Colonic mucosa (tissue), 4 donors: ENCODE results near the gene TCTN3. TPM values are rescaled to one million over a fixed set of nuclear protein-coding genes. Genes with fewer than 3 reads are reported as not detected.

Experiments used
- DNase-seq: peaks from one replicate; pipeline ENCODE4 v3.0.0-alpha.2; 2020
- H3K27ac ChIP-seq: fragments of 200-600 bp; one replicate; pipeline ENCODE4 v1.8.0; 2021
- H3K27me3 ChIP-seq: fragments of 200-600 bp; one replicate; pipeline ENCODE4 v1.8.0; 2021
- H3K36me3 ChIP-seq: fragments of 200-600 bp; one replicate; pipeline ENCODE4 v1.8.0; 2021
- H3K4me1 ChIP-seq: fragments of 200-600 bp; one replicate; pipeline ENCODE4 v1.8.0; 2021; ENCODE audit warnings: mild to moderate bottlenecking
- H3K4me3 ChIP-seq: fragments of 200-600 bp; one replicate; pipeline ENCODE4 v1.8.0; 2021
- H3K9ac ChIP-seq, 2 donors: one replicate each; pipeline ENCODE4 v1.7.0; 2013; ENCODE audit warnings: control low read depth in 2 of 2, low read depth in 2 of 2, low read length in 2 of 2
- H3K9me3 ChIP-seq: fragments of 200-600 bp; one replicate; pipeline ENCODE4 v1.8.0; 2021
- intact Hi-C: fragments of 100-400 bp; cut with DNase I; formaldehyde crosslinking; loops from one replicate; pipeline ENCODE4 v1.14.1; 2022
- total RNA-seq, 2 donors: library from RNA; stranded (reverse); fragmentation: NEBNext Ultra II Directional in 1 of 2; extraction: Animal tissue kit (Norgen Biotek cat#: 25700) in 1 of 2; gene quantifications; one replicate each; pipeline ENCODE4 v1.2.1, GENCODE V29; 2021
- TF ChIP-seq, protein P1 (sequence below): fragments of 200-600 bp; IDR thresholded peaks from one replicate; pipeline ENCODE4 v1.8.0; 2022; ENCODE audit warnings: antibody characterized with exemption, mild to moderate bottlenecking
- donor health status: healthy.
- donor health status: DM: no; HTN: no; CAD: no.
- donor health status: DM: no; HTN: no; CAD: no.

Gene TCTN3
- total RNA-seq, 2 donors from 2014 or later = 32.0 to 40.7 TPM

DNA sequence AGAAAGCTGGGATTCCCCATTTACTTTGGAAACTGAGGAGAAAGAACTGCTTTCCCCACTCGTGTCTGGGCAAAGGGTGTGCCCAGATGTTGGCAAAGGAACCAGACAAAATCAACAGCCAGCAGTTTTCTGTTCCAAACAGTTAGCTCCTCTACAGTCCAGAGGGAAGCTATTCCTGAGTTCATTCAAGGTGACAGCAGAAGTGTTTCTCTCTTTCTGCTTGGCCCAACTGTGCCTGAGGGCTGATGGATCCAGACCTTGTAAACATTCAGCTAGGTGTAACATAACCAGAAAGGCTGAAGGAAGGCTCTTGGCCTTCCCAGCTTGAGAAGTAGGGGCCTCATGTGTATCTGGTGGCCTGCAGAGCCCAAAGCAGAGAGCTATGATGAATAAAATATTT, 30.2 kb downstream of the TCTN3 start:
- H3K4me3 ChIP-seq = no peak overlapping the region
- H3K9me3 ChIP-seq = no peaks in the 10 kb centered on the region
- TF ChIP-seq, protein P1, sequence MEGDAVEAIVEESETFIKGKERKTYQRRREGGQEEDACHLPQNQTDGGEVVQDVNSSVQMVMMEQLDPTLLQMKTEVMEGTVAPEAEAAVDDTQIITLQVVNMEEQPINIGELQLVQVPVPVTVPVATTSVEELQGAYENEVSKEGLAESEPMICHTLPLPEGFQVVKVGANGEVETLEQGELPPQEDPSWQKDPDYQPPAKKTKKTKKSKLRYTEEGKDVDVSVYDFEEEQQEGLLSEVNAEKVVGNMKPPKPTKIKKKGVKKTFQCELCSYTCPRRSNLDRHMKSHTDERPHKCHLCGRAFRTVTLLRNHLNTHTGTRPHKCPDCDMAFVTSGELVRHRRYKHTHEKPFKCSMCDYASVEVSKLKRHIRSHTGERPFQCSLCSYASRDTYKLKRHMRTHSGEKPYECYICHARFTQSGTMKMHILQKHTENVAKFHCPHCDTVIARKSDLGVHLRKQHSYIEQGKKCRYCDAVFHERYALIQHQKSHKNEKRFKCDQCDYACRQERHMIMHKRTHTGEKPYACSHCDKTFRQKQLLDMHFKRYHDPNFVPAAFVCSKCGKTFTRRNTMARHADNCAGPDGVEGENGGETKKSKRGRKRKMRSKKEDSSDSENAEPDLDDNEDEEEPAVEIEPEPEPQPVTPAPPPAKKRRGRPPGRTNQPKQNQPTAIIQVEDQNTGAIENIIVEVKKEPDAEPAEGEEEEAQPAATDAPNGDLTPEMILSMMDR = no peak
- intact Hi-C loops = no loop called here
- H3K27ac ChIP-seq = no peak overlapping the region
- H3K9ac ChIP-seq = no peak overlapping the region
- DNase-seq = no peak
- H3K4me1 ChIP-seq = no peaks in the 10 kb centered on the region
- no peaks in the 10 kb centered on the region for H3K27me3 ChIP-seq
- no peaks in the 10 kb centered on the region for H3K36me3 ChIP-seq

DNA sequence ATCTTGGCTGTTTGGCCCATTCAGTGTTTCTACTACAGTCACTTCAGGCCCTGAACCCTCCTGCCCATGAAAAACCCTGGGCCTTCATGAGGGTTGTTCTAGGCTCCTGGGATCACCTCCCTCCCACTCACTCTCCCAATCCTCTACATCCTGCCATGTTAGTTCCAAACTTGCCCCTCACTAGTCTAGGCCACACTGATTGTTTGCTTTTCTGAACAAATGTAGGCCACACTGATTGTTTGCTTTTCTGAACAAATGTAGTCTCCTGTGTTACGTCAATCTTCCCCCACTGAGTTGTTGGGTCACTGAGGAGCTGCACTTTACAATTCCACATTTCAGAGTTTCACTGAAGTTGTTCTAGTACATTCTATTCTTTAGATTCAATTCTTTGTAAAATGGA, 31.9 kb downstream of the TCTN3 start:
- Histone ChIP-seq H3K4me1 (no peaks in the 10 kb centered on the region), H3K9ac (no peak overlapping the region), H3K27me3 (no peaks in the 10 kb centered on the region), H3K27ac (no peak overlapping the region), H3K9me3 (no peaks in the 10 kb centered on the region), H3K36me3 (no peaks in the 10 kb centered on the region), H3K4me3 (no peak overlapping the region)
- TF ChIP-seq, protein P1 = no peak
- DNase-seq = no peak
- intact Hi-C loops = no loop called here

DNA sequence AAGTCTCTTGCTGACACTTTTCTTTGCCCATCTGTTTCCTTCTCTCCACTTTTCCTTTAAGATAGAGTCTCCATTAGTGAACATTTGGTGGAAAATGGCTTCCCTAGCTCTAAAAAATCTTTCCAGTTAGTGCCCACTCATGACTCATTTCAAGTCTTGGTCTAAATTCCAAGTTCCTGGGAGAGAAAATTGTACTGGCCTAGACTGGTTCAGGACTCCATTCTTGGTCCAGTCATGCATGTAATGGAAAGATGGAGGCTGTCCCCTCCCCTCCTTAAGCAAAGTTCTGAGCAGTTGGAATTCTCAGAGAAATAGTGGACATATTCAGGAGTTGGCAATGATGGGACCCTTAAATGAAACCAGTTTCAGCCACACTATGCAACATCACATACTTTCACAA, 33.4 kb downstream of the TCTN3 start:
- Histone ChIP-seq H3K36me3 (no peaks in the 10 kb centered on the region), H3K9me3 (no peaks in the 10 kb centered on the region), H3K4me1 (no peaks in the 10 kb centered on the region), H3K27ac (no peak overlapping the region), H3K4me3 (no peak overlapping the region), H3K9ac (no peak overlapping the region), H3K27me3 (no peaks in the 10 kb centered on the region)
- TF ChIP-seq, protein P1 = no peak
- no peak for DNase-seq
- intact Hi-C loops = no loop called here

DNA sequence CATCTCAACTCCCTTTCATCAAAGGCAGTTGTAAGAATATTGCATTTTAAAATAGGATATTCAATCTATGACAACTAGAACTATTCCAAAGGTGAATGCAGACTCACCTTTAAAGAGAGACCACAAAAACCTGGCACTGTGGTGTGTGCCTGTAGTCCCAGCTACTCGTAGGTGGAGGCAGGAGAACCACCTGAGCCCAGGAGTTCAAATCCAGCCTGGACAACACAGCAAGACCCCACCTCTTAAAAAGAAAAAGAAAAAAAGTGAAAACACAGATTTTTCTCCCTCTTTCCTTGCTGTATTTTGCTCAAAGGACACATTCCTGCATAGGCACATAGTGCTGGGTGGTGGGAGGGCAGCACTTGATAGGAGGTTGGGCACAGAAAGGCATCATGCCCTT, 36.5 kb downstream of the TCTN3 start:
- Histone ChIP-seq H3K9ac (peak overlapping the region; percentile 61 to 95), H3K27ac (no peak overlapping the region), H3K4me3 (peak overlapping the region; percentile 82), H3K4me1 (no peaks in the 10 kb centered on the region), H3K27me3 (no peaks in the 10 kb centered on the region), H3K9me3 (no peaks in the 10 kb centered on the region), H3K36me3 (peaks cover 7% of the 10 kb centered on the region)
- intact Hi-C loops = no loop called here
- DNase-seq = no peak
- TF ChIP-seq, protein P1 = no peak

DNA sequence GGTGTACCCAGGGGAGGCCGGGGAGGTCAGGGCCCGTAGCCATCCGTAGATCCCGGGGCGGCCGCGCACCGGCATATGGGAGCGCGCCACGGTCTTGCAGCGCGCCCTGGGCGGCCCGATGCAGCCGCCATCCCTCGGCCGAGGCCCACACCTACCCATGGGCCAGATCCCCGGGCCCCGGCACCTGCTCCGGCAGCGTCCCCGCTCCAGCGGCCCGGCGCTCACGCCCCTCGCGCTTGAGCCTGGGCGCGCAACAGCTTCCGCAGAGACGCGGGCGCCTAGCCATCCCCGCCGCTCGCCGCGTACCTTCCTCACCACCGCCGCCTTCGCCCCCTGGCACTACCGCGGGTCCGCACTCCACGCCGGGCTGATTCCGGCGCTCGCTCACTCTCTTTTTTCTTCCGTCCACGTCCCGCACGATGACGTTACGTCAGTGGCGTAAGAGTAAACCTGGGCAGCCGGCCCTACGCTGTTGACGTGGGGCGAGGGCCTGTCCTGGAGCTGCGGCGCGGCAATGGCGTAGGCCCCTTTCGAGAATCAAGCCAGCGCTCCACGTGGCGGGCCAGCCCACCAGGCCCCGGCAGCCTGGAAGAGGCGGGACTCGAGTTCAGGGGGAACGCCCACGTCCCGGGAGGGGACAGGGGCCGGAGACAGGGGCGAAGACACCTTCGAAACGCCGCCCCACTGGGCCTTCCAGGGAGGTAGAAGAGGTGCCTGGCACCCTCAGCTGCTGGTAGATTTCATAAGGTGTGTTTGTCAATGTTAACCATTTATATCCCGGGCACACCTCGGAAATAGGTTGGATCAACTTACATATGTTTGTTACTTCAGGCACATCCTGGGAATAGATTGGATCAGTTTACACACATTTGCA, 37.2 kb downstream of the TCTN3 start, which contains the start of gene ALDH18A1:
ALDH18A1 (minus strand) TSS at position 421 of the 874 bp plus-strand sequence. CDS start 3,334 bp downstream, outside the sequence.
- no peaks in the 10 kb centered on the region for H3K27me3 ChIP-seq
- H3K4me1 ChIP-seq = no peaks in the 10 kb centered on the region
- no peaks in the 10 kb centered on the region for H3K9me3 ChIP-seq
- intact Hi-C loops = no loop called here
- TF ChIP-seq, protein P1 = no peak
- peaks cover 11% of the 10 kb centered on the region for H3K36me3 ChIP-seq
- H3K27ac ChIP-seq = peak within 1 kb of the TSS; percentile 24
- H3K9ac ChIP-seq = peak within 1 kb of the TSS; percentile 68 to 95
- DNase-seq = peak; percentile 94
- H3K4me3 ChIP-seq = peak within 1 kb of the TSS; percentile 82
